DMS114 treated with DMSO at 0.1 percent for 48 hours (cell line): ENCODE results near the gene LHPP.

Source experiments
- DNase-seq: peaks from one replicate; lab custom pipeline; 2025; ENCODE audit not compliant: unreplicated experiment; lab: John Stamatoyannopoulos, UW

The LHPP gene

GRCh38 chr10:124518366-124518765, 56.7 kb downstream of the LHPP start:
- DNase-seq: no peak

GRCh38 chr10:124520558-124521428, 59.2 kb downstream of the LHPP start:
- no peak for DNase-seq

GRCh38 chr10:124521429-124521871, 59.8 kb downstream of the LHPP start:
- DNase-seq: no peak

GRCh38 chr10:124522131-124522932, 60.7 kb downstream of the LHPP start:
- no peak for DNase-seq

DNA sequence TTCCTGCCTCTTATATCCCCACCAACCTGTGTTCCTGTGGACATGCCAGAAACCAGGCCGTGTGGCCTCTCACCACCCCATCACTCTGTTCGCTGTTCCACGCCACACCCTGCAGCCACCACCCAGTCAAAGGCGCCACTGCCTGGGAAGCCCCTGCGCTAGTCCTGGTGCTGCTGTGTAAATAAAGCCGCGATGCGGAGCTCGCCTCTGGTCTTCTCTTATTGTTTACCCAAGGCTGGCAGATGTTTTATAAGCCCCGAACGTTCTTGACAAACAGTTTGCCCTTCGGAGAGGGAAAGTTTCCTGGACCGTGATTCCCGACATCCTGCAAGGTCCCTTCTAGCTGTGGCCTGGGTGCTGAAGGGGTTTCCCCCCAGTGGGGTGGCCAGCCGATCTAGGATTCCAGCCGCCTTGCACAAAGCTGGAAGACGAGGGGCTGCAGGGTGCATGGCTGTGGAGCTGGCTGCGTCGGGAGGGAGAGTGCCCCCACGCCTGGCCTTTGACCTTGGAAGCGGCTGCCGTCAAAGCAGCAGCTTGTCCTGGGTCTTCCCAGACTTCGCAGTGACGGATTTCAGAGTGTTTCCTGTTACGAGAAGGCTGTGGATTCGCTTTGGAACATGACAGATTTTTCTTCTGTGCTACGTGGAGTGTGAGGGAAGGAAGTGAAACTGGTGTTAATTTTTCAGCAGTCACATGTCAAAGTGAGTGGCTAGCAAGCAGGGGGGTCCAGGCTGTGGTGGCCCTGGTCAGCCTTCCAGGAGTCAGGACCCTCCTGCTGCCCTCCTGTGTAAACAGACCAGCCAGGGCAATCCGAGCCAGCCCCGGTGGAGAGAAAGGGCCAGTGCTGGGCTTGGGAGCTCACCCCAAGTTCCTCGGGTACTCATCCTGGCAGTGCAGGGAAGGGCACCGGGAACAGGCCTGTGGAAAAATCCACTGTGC, 61.6 kb downstream of the LHPP start:
- no peak for DNase-seq

- no peak for DNase-seq
Observed at GRCh38 chr10:124523901-124524300, 62.3 kb downstream of the LHPP start.

- no peak for DNase-seq
Observed at GRCh38 chr10:124524991-124525653, 63.5 kb downstream of the LHPP start.

DNA sequence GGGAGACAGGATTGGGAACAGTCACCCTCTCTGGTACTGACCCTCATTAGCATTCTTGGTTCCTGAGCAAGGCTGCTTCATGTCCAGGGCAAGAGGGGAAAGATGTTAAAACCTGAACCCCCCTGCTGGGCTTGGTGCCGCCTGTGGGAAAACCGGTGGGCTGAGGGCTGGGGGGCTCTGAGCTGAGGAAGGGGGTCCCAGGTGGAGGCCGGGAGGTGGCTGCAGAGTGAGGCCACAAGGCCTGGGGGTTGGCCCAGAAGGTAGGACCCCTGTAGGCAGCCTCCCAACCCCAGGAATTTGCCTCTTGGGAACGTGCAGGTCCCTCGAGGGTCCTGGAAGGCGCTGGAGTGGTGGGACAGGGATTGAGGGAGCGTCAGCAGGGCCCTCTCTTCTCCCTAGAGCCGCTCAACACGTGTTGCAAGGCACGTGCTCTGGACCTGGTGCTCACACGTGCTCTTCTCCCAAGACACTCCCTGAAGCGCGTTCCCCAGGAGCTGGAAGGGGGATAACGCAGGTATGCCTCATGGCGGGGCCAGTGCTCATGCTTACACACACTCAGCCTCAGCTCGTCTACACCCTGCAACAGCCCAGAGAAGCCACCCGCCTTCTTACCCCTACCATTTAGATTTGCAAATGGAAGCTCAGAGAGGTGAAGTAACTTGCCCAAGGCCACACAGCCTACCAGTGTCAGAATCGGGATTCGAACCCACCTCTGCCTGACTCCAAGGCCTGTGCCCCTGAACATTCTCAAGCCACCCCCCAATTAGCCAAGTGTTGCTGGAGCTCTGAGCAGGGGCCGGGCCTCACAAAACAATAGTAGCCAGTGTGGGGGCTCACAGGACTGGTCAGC, 64.4 kb downstream of the LHPP start:
- DNase-seq: no peak

DNA sequence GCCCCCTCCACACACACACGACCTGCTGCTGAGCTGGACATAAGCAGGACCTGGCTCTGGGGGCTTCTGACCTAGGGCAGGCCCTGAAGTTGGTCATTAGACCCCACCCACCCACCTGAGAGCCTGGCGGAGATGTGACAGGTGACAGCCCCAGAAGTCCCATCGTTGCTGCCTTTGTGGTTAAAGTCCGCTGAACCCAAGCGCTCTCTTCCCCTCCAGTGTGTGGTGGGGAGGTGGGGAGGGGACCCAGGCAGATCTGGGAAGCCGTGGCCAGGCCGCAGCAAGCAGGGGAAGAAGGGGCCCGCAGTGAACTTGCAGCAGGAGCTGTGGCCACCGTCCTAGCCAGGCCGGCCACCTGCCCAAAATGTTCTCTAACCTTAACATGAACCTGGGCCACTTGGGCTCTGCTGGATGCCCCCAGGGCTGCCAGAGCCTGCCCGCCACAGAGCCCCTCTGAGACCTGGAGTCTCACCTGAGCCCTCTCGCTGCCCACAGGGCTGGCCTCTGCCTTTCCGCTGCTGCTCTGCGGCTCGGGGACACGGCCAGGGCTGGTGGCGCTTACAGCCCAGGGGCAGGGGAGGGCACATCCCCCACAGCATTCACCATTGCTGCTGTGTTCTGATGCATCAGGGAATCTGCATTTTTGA, 65.1 kb downstream of the LHPP start:
- DNase-seq: no peak

- no peak for DNase-seq
Observed at GRCh38 chr10:124527874-124528395, 66.3 kb downstream of the LHPP start.

GRCh38 chr10:124529661-124530214, 68.1 kb downstream of the LHPP start:
- DNase-seq: no peak

DNA sequence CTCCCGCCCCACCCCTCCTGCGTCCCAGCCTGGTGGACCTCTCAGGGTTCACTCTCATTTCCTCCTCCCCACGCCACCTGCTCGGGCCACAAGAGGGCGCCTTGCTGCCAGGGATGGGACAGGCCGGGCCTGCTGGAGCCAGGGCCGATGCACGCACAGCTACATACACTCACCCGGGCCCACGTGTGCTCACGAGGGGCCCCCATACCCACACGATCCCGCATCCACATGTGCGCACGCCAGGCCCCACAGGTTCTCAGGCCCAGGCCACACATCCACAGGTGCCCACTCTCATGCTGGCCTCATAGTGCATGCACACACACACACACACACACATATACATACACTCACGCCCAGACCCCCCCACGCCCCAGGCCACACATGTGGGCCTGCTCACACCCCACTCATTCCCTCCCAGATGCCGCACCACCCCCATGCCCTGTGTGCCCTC, 68.6 kb downstream of the LHPP start:
- peak; percentile 36 for DNase-seq

- DNase-seq: no peak
Observed at GRCh38 chr10:124530816-124531215, 69.2 kb downstream of the LHPP start.

DNA sequence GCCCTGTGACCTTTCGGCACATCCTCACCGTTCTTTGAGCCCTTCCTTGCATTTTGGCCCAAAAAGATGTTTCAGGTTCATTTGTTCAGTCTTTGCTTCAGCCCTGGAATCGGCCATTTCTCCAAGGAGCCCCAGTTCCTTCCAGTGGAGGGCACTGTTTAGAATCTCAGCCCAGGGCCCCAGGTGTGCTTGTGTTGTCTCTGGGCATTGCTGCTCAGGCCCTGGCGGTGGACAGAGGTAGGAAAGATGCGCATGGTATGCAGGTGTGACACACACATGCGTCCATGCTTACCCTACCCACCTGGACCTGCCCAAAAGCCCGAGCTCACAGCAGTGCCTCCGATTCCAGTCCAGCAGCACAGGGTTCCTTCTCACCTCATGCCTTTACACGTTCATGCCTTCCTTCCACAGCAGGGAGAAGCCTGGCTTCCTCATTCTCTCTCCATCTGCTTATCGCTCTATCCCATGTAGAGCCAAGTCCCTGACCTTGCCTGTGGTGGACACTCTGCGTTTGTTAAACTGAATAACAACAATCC, 70.6 kb downstream of the LHPP start:
- no peak for DNase-seq

- DNase-seq: no peak
Observed at GRCh38 chr10:124532788-124533187, 71.2 kb downstream of the LHPP start.

GRCh38 chr10:124533266-124533665, 71.6 kb downstream of the LHPP start:
- no peak for DNase-seq

GRCh38 chr10:124534231-124534798, 72.7 kb downstream of the LHPP start:
- DNase-seq: no peak
